K562 (cell line): ENCODE results near the gene MGST2. TPM values are rescaled to one million over a fixed set of nuclear protein-coding genes. Genes with fewer than 3 reads are reported as not detected.
"Not testable (repeated sequence)": the region's sequence is repeated elsewhere in the genome, so short reads cannot be mapped to it uniquely, and the experiment has no call there.

Experiments
- ATAC-seq: fragments of 200-7000 bp; cut with Tn5 transposase; 3 replicates; pipeline ENCODE4 v1.9.1; 2020; ENCODE audit warnings: moderate library complexity
- BruUV-seq: library from RNA; stranded (reverse); fragments of 400-500 nt; replicated peaks from 2 replicates; lab custom pipeline; 2021; lab: Mats Ljungman, UMichigan
- CTCF ChIA-PET: fragments of 300-600 bp; formaldehyde crosslinking; extraction: SDS; loops from one replicate; lab custom pipeline; 2021; ENCODE audit warnings: low intra/inter-chr PET ratio; lab: Yijun Ruan, JAX
- POLR2A ChIA-PET: fragments of 300-600, 350-650 bp; sonication (Branson Sonifier 250); formaldehyde crosslinking; extraction: SDS; loops from one replicate; lab custom pipeline; 2021; ENCODE audit warnings: antibody characterized with exemption, inconsistent platforms; lab: Yijun Ruan, JAX
- DNase-seq, 4 experiments: peaks; one replicate each; pipeline versions ENCODE4 v3.0.0 to v3.0.0-alpha.2; 2011 to 2018; ENCODE audit warnings: low spot score in 3 of 4, mixed read lengths in 3 of 4; ENCODE audit errors: extremely low read depth in 1 of 4
- FAIRE-seq: peaks from 2 replicates; lab custom pipeline; 2011; peaks lifted over from hg19 to GRCh38; lab: Jason Lieb, UNC
- H2AFZ ChIP-seq: 2 replicates; pipeline ENCODE4 v1.6.0; 2011; ENCODE audit warnings: low read depth, low read length, control low read depth, inconsistent platforms
- H3K27ac ChIP-seq: fragments of 200-600 bp; 3 replicates; pipeline ENCODE4 v1.8.0; 2011; ENCODE audit warnings: low read depth, mild to moderate bottlenecking, control low read depth, inconsistent platforms, low read length, moderate library complexity, mixed read lengths; ENCODE audit errors: extremely low read depth
- H3K27me3 ChIP-seq, 2 experiments: fragments of 300-600 bp in 1 of 2; 2 replicates in 1 of 2; 3 replicates in 1 of 2; pipeline versions ENCODE4 v1.6.0 to v1.8.0; 2011; ENCODE audit warnings: inconsistent platforms in 2 of 2, low read length in 2 of 2, mild to moderate bottlenecking in 1 of 2, mixed read lengths in 1 of 2, moderate library complexity in 1 of 2; ENCODE audit not compliant: control insufficient read depth in 2 of 2, insufficient read depth in 2 of 2
- H3K36me3 ChIP-seq: fragments of 300-600 bp; 3 replicates; pipeline ENCODE4 v1.8.0; 2011; ENCODE audit warnings: mild to moderate bottlenecking, low read length, inconsistent platforms; ENCODE audit not compliant: control insufficient read depth, insufficient read depth
- H3K4me1 ChIP-seq, 2 experiments: fragments of 200-600 bp in 1 of 2; replicated peaks in 1 of 2; 2 replicates in 1 of 2; 3 replicates in 1 of 2; pipeline versions ENCODE4 v1.5.1 to v1.8.0; 2011; ENCODE audit warnings: inconsistent platforms in 2 of 2, low read length in 2 of 2, mild to moderate bottlenecking in 1 of 2, mixed read lengths in 1 of 2, moderate library complexity in 1 of 2; ENCODE audit not compliant: control insufficient read depth in 2 of 2, insufficient read depth in 2 of 2
- H3K4me2 ChIP-seq: 2 replicates; pipeline ENCODE4 v1.6.1; 2011; ENCODE audit warnings: low read length, control low read depth, inconsistent platforms, mixed read lengths; ENCODE audit not compliant: insufficient read depth
- H3K4me3 ChIP-seq: fragments of 200-600 bp; sonication (generic), shearing (Covaris generic); 2 replicates; pipeline ENCODE4 v1.5.1; 2016; ENCODE audit warnings: control low read depth, inconsistent platforms
- H3K79me2 ChIP-seq: fragments of 200-600 bp; 3 replicates; pipeline ENCODE4 v1.8.0; 2011; ENCODE audit warnings: low read length, inconsistent platforms; ENCODE audit not compliant: control insufficient read depth, insufficient read depth
- H3K9ac ChIP-seq, 2 experiments: 2 replicates each; pipeline versions ENCODE4 v1.6.0 to v1.6.1; 2011; ENCODE audit warnings: low read depth in 2 of 2, low read length in 2 of 2, control low read depth in 1 of 2, inconsistent platforms in 1 of 2, mild to moderate bottlenecking in 1 of 2, mixed read lengths in 1 of 2; ENCODE audit not compliant: insufficient read depth in 1 of 2
- H3K9me1 ChIP-seq: one replicate; pipeline ENCODE4 v1.6.0; 2011; ENCODE audit warnings: inconsistent platforms, mild to moderate bottlenecking, low read length, moderate library complexity; ENCODE audit not compliant: control insufficient read depth, insufficient read depth
- H3K9me3 ChIP-seq: replicated peaks from 2 replicates; pipeline ENCODE4 v1.5.1; 2011; ENCODE audit warnings: low read depth, low read length, inconsistent platforms; ENCODE audit not compliant: control insufficient read depth, insufficient read depth
- H4K20me1 ChIP-seq: replicated peaks from 2 replicates; pipeline ENCODE4 v1.6.1; 2011; ENCODE audit warnings: low read length, inconsistent platforms, mixed read lengths; ENCODE audit not compliant: control insufficient read depth, insufficient read depth
- WGBS: fragments of 100-300 bp; shearing (Covaris generic); methylation state at CpG from one replicate; pipeline ENCODE4 v1.1.6; 2016; ENCODE audit warnings: low coverage, mixed read lengths; ENCODE audit not compliant: insufficient coverage; ENCODE audit errors: missing lambda C conversion rate; 5-methylcytosine and 5-hydroxymethylcytosine counted together
- in situ Hi-C: fragments of 300-500 bp; cut with MboI; formaldehyde crosslinking; loops from 4 replicates; pipeline ENCODE4 v1.15.0; 2018; ENCODE audit warnings: inconsistent platforms, mixed read lengths
- intact Hi-C: fragments of 100-400 bp; cut with micrococcal nuclease; formaldehyde crosslinking; loops from 2 replicates; pipeline ENCODE4 v1.14.2; 2022
- polyA plus RNA-seq, 8 experiments: library from polyadenylated mRNA; depleted of rRNA in 4 of 8; stranded (reverse) in 5 of 8; unstranded in 3 of 8; fragments of >200 nt; fragmentation: Nextera tagmentation in 2 of 8; fragmentation: Illumina TruSeq in 1 of 8; extraction: Ambion mirVana in 2 of 8; extraction: Trizol in 1 of 8; gene quantifications; 2 replicates each; pipeline versions ENCODE4 v1.2.1 to v1.2.3, GENCODE V29; 2011 to 2014; ENCODE audit warnings: inconsistent platforms in 1 of 8, missing spikeins in 1 of 8
- total RNA-seq, 7 experiments: library from RNA; depleted of rRNA in 6 of 7; stranded (reverse); fragments of >200 nt in 6 of 7; fragmentation: Illumina TruSeq in 2 of 7; extraction: Trizol in 2 of 7; gene quantifications; 2 replicates each; pipeline versions ENCODE4 v1.2.1 to v1.2.3, GENCODE V29; 2011 to 2021; ENCODE audit warnings: low replicate concordance in 1 of 7
- TF ChIP-seq, protein P1 (sequence below): sonication (generic); formaldehyde crosslinking; IDR thresholded peaks from 2 replicates; pipeline ENCODE4 v1.8.1; 2023; ENCODE audit warnings: mild to moderate bottlenecking, missing genetic modification reagents
- TF ChIP-seq, protein P2 (sequence below), 3 experiments: IDR thresholded peaks in 2 of 3; conservative IDR thresholded peaks in 1 of 3; 2 replicates each; pipeline ENCODE4 v1.5.1; 2011 to 2012; ENCODE audit warnings: low read length in 3 of 3, mild to moderate bottlenecking in 3 of 3, control low read depth in 2 of 3, improper control_type of control experiment in 1 of 3, inconsistent platforms in 1 of 3, low read depth in 1 of 3, mixed read lengths in 1 of 3, moderate library complexity in 1 of 3; ENCODE audit not compliant: insufficient read depth in 2 of 3

Gene MGST2
- total and polyA plus RNA-seq, 9 of the 15 experiments (the other 6 are each of a cell fraction or from before 2014, with no cell fraction given): 38.7 to 115 (median 84.6) TPM

DNA sequence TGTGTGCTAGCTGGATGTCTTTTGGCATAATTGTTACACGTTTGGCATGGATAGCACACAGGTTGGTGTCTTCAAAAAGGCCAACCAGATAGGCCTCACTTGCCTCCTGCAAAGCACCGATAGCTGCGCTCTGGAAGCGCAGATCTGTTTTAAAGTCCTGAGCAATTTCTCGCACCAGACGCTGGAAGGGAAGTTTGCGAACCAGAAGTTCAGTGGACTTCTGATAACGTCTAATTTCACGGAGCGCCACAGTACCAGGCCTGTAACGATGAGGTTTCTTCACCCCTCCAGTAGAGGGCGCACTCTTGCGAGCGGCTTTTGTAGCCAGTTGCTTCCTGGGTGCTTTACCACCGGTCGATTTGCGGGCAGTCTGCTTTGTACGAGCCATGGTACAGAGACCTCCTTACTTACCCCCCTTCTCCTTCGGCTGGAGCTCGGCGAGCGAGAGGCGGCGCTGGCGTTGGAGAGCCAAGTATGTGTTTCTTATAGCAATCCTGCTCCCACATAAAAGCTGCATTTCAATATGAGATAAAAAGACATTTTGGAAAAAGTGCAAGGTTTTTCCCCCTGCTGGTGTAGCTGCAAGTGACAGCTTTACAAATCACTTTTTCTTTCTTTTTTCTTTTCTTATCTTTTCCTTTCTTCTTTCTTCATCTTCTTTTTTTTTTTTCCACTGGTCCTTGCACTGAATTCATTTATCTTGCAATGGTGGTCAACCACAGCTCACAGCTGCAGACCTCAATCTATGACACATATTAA is 32.7 kb downstream of the MGST2 start:
- H3K9ac ChIP-seq, H3K4me2 ChIP-seq, intact Hi-C loops, H4K20me1 ChIP-seq, H2AFZ ChIP-seq, H3K9me1 ChIP-seq, H3K9me3 ChIP-seq, DNase-seq, H3K27ac ChIP-seq, ATAC-seq, H3K79me2 ChIP-seq, BruUV-seq, FAIRE-seq, H3K4me1 ChIP-seq, H3K27me3 ChIP-seq, H3K4me3 ChIP-seq, CTCF ChIA-PET, POLR2A ChIA-PET, in situ Hi-C loops: not testable (repeated sequence)
- TF ChIP-seq, protein P1, sequence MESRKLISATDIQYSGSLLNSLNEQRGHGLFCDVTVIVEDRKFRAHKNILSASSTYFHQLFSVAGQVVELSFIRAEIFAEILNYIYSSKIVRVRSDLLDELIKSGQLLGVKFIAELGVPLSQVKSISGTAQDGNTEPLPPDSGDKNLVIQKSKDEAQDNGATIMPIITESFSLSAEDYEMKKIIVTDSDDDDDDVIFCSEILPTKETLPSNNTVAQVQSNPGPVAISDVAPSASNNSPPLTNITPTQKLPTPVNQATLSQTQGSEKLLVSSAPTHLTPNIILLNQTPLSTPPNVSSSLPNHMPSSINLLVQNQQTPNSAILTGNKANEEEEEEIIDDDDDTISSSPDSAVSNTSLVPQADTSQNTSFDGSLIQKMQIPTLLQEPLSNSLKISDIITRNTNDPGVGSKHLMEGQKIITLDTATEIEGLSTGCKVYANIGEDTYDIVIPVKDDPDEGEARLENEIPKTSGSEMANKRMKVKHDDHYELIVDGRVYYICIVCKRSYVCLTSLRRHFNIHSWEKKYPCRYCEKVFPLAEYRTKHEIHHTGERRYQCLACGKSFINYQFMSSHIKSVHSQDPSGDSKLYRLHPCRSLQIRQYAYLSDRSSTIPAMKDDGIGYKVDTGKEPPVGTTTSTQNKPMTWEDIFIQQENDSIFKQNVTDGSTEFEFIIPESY (CRISPR knock-in tag): peak; percentile 81
- TF ChIP-seq, protein P2, sequence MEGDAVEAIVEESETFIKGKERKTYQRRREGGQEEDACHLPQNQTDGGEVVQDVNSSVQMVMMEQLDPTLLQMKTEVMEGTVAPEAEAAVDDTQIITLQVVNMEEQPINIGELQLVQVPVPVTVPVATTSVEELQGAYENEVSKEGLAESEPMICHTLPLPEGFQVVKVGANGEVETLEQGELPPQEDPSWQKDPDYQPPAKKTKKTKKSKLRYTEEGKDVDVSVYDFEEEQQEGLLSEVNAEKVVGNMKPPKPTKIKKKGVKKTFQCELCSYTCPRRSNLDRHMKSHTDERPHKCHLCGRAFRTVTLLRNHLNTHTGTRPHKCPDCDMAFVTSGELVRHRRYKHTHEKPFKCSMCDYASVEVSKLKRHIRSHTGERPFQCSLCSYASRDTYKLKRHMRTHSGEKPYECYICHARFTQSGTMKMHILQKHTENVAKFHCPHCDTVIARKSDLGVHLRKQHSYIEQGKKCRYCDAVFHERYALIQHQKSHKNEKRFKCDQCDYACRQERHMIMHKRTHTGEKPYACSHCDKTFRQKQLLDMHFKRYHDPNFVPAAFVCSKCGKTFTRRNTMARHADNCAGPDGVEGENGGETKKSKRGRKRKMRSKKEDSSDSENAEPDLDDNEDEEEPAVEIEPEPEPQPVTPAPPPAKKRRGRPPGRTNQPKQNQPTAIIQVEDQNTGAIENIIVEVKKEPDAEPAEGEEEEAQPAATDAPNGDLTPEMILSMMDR (IDR thresholded peaks at IDR 0.05 in 2 of 3, conservative IDR thresholded peaks at IDR 0.05 in 1 of 3; ENCODE audit: insufficient read depth in 2 of 3, low read depth in 1 of 3, low read length in 3 of 3): 0 out of 6 replicates have a peak, but pooled peaks of 1 of the 3 experiments have one; percentile 13
- H3K36me3 ChIP-seq: peaks cover 11% of the 10 kb centered on the region; the same call in 1 of the 3 replicates
- 95% methylated on average over 13 of the region's 25 CpGs for WGBS
